ENCODE measurements around the gene ARHGAP32.
"Not testable (repeated sequence)": the region's sequence is repeated elsewhere in the genome, so short reads cannot be mapped to it uniquely, and the experiment has no call there.

The ARHGAP32 gene

GRCh38 chr11:129018126-129018525 lies 174.0 kb downstream of the ARHGAP32 start:
- no peak for DNase-seq

- no peak for DNase-seq
These were observed 178.2 kb downstream of the ARHGAP32 start for GRCh38 chr11:129013737-129014475.

GRCh38 chr11:129012880-129013279 lies 179.2 kb downstream of the ARHGAP32 start:
- DNase-seq: no peak

- no peak for DNase-seq
These were observed 186.0 kb downstream of the ARHGAP32 start for GRCh38 chr11:129006161-129006560.

GRCh38 chr11:128999165-128999564 lies 193.0 kb downstream of the ARHGAP32 start:
- not testable (repeated sequence) for DNase-seq

- DNase-seq: no peak
These were observed 203.7 kb downstream of the ARHGAP32 start for GRCh38 chr11:128988242-128988970.

GRCh38 chr11:128985880-128986279 lies 206.2 kb downstream of the ARHGAP32 start:
- peak; percentile 37 for DNase-seq

GRCh38 chr11:128983023-128983422 lies 209.1 kb downstream of the ARHGAP32 start:
- no peak for DNase-seq

GRCh38 chr11:128981254-128981653 lies 210.9 kb downstream of the ARHGAP32 start:
- no peak for DNase-seq

- peak; percentile 35 for DNase-seq
These were observed 221.4 kb downstream of the ARHGAP32 start for GRCh38 chr11:128970598-128971190.

- DNase-seq: no peak
These were observed 223.2 kb downstream of the ARHGAP32 start for GRCh38 chr11:128968916-128969315.

GRCh38 chr11:128967578-128967977 lies 224.5 kb downstream of the ARHGAP32 start:
- DNase-seq: no peak

GRCh38 chr11:128965485-128965884 lies 226.6 kb downstream of the ARHGAP32 start:
- DNase-seq: peak; percentile 74

GRCh38 chr11:128964463-128964930 lies 227.6 kb downstream of the ARHGAP32 start:
- peak; percentile 17 for DNase-seq

GRCh38 chr11:128963744-128964325 lies 228.3 kb downstream of the ARHGAP32 start:
- peak; percentile 82 for DNase-seq

- no peak for DNase-seq
These were observed 229.2 kb downstream of the ARHGAP32 start for GRCh38 chr11:128962896-128963295.

GRCh38 chr11:128961645-128962044 lies 230.5 kb downstream of the ARHGAP32 start:
- peak; percentile 59 for DNase-seq

GRCh38 chr11:128957202-128957482 lies 235.0 kb downstream of the ARHGAP32 start:
- DNase-seq: no peak

GRCh38 chr11:128956401-128957201 lies 235.5 kb downstream of the ARHGAP32 start:
- peak; percentile 47 for DNase-seq

GRCh38 chr11:128955636-128956035 lies 236.5 kb downstream of the ARHGAP32 start:
- no peak for DNase-seq

GRCh38 chr11:128953151-128953550 lies 239.0 kb downstream of the ARHGAP32 start:
- DNase-seq: no peak

GRCh38 chr11:128949791-128950454 lies 242.2 kb downstream of the ARHGAP32 start:
- DNase-seq: no peak

Data from activated CD4-positive, alpha-beta T cell treated with anti-CD3 and anti-CD28 coated beads, Interleukin-10, Interleukin-2, amounts not matched to agents 100 ng/mL and 50 ng/mL, durations not matched to agents 16 hours and 8 hours (primary cell).